Activated CD8-positive, alpha-beta T cell treated with anti-CD3 and anti-CD28 coated beads for 36 hours (primary cell): ENCODE data around the gene CTDSP2. TPM values are rescaled to one million over a fixed set of nuclear protein-coding genes. Genes with fewer than 3 reads are reported as not detected.
"Not testable (repeated sequence)": the region's sequence is repeated elsewhere in the genome, so short reads cannot be mapped to it uniquely, and the experiment has no call there.

Experiments
- ATAC-seq: fragments of 200-7000 bp; cut with Tn5 transposase; one replicate; pipeline ENCODE4 v1.10.0; 2021; ENCODE audit warnings: mild to moderate bottlenecking, moderate library complexity
- CTCF ChIA-PET: fragments of 350-600 bp; sonication (Branson Sonifier 250); formaldehyde crosslinking; loops from one replicate; lab custom pipeline; 2021; ENCODE audit warnings: antibody characterized with exemption; lab: Charles Lee
- POLR2A ChIA-PET: fragments of 350-600 bp; sonication (Branson Sonifier 250); formaldehyde crosslinking; loops from one replicate; lab custom pipeline; 2021; ENCODE audit warnings: antibody characterized with exemption; lab: Charles Lee
- DNase-seq: peaks from one replicate; pipeline ENCODE4 v3.0.0-alpha.2; 2020
- H3K27ac Mint-ChIP-seq: one replicate; pipeline ENCODE4 v1.8.0; 2021; ENCODE audit warnings: mild to moderate bottlenecking, mixed read lengths
- H3K27me3 Mint-ChIP-seq: one replicate; pipeline ENCODE4 v1.8.0; 2021; ENCODE audit warnings: mixed read lengths
- H3K36me3 Mint-ChIP-seq: one replicate; pipeline ENCODE4 v1.8.0; 2021; ENCODE audit warnings: low read depth, mixed read lengths
- H3K4me1 Mint-ChIP-seq: one replicate; pipeline ENCODE4 v1.8.0; 2021; ENCODE audit warnings: low read depth, mixed read lengths
- H3K4me3 Mint-ChIP-seq: one replicate; pipeline ENCODE4 v1.8.0; 2021; ENCODE audit warnings: mild to moderate bottlenecking, moderate library complexity, mixed read lengths
- H3K9me3 Mint-ChIP-seq: one replicate; pipeline ENCODE4 v1.8.0; 2021; ENCODE audit warnings: mixed read lengths
- CTCF ChIP-seq: fragments of 200-600 bp; IDR thresholded peaks from one replicate; pipeline ENCODE4 v1.8.0; 2022; ENCODE audit warnings: antibody characterized with exemption, mild to moderate bottlenecking
- intact Hi-C: fragments of 100-400 bp; cut with micrococcal nuclease; formaldehyde crosslinking; loops from one replicate; pipeline ENCODE4 v1.10.0; 2022
- total RNA-seq, 2 experiments: library from RNA; stranded (reverse); gene quantifications; one replicate each; pipeline ENCODE4 v1.2.3, GENCODE V29; 2021

CTDSP2 gene
- total RNA-seq, 2 experiments from 2014 or later: 67.1 to 67.2 TPM

- H3K4me3 Mint-ChIP-seq, H3K36me3 Mint-ChIP-seq, DNase-seq, intact Hi-C loops, H3K27me3 Mint-ChIP-seq, H3K4me1 Mint-ChIP-seq, ATAC-seq, POLR2A ChIA-PET, H3K9me3 Mint-ChIP-seq, H3K27ac Mint-ChIP-seq: not testable (repeated sequence)
- CTCF ChIA-PET: interaction anchor here (0.8 to 6.2 kb wide), 6 partner anchors 8 to 87 kb away, joined by 3 to 52 read pairs (median 5); no protein-coding TSS in a partner anchor
These were observed 28.6 kb downstream of the CTDSP2 start for GRCh38 chr12:57817990-57818331.

- POLR2A ChIA-PET: interaction anchor here (0.9 to 1.6 kb wide), 2 partner anchors 18 to 34 kb away, joined by 3 to 6 read pairs; partner anchors contain the start of gene TSFM
- Mint-ChIP-seq H3K36me3 (peaks cover 2% of the 10 kb centered on the region), H3K27me3 (no peaks in the 10 kb centered on the region), H3K9me3 (no peaks in the 10 kb centered on the region), H3K4me1 (no peaks in the 10 kb centered on the region), H3K4me3 (no peak overlapping the region), H3K27ac (no peak overlapping the region)
- ATAC-seq (no peak), DNase-seq (no peak)
- TF ChIP-seq CTCF: no peak
- intact Hi-C loops: no loop called here
- CTCF ChIA-PET: interaction anchor here (0.8 to 6.2 kb wide), 8 partner anchors 8 to 87 kb away, joined by 3 to 52 read pairs (median 4); partner anchors contain the start of gene TSFM
These were observed 29.1 kb downstream of the CTDSP2 start for GRCh38 chr12:57817261-57817989.

GRCh38 chr12:57816855-57817151 lies 29.7 kb downstream of the CTDSP2 start:
- Mint-ChIP-seq H3K27ac (no peak overlapping the region), H3K27me3 (no peaks in the 10 kb centered on the region), H3K9me3 (no peaks in the 10 kb centered on the region), H3K4me3 (no peak overlapping the region), H3K36me3 (no peaks in the 10 kb centered on the region), H3K4me1 (no peaks in the 10 kb centered on the region)
- ChIA-PET POLR2A (interaction anchor here (0.9 to 1.6 kb wide), 2 partner anchors 17 to 34 kb away, joined by 3 to 6 read pairs; partner anchors contain the start of gene TSFM), CTCF (interaction anchor here (1.3 to 6.2 kb wide), 6 partner anchors 9 to 88 kb away, joined by 3 to 52 read pairs (median 5); partner anchors contain the start of gene TSFM)
- intact Hi-C loops: no loop called here
- ATAC-seq (no peak), DNase-seq (no peak)
- no peak for TF ChIP-seq CTCF

- no peaks in the 10 kb centered on the region for H3K36me3 Mint-ChIP-seq
- H3K27me3 Mint-ChIP-seq: no peaks in the 10 kb centered on the region
- no peak for DNase-seq
- ChIA-PET CTCF (interaction anchor here (1.0 to 6.2 kb wide), 7 partner anchors 9 to 88 kb away, joined by 3 to 52 read pairs (median 4); partner anchors contain the start of gene TSFM), POLR2A (interaction anchor here (0.9 to 1.6 kb wide), 2 partner anchors 17 to 33 kb away, joined by 3 to 6 read pairs; partner anchors contain the start of gene TSFM)
- no peaks in the 10 kb centered on the region for H3K4me1 Mint-ChIP-seq
- H3K27ac Mint-ChIP-seq: no peak overlapping the region
- no peak overlapping the region for H3K4me3 Mint-ChIP-seq
- intact Hi-C loops: no loop called here
- ATAC-seq: no peak
- TF ChIP-seq CTCF: no peak
- no peaks in the 10 kb centered on the region for H3K9me3 Mint-ChIP-seq
These were observed 30.3 kb downstream of the CTDSP2 start for GRCh38 chr12:57816001-57816854.

GRCh38 chr12:57815177-57816000 lies 31.1 kb downstream of the CTDSP2 start:
- CTCF ChIA-PET: interaction anchor here (0.8 to 6.2 kb wide), 5 partner anchors 14 to 89 kb away, joined by 3 to 52 read pairs (median 3); no protein-coding TSS in a partner anchor
- intact Hi-C loops: no loop called here
- H3K27ac Mint-ChIP-seq: no peak overlapping the region
- no peaks in the 10 kb centered on the region for H3K4me1 Mint-ChIP-seq
- no peak overlapping the region for H3K4me3 Mint-ChIP-seq
- no peaks in the 10 kb centered on the region for H3K9me3 Mint-ChIP-seq
- no peak for TF ChIP-seq CTCF
- POLR2A ChIA-PET: no interaction called here
- ATAC-seq: no peak
- no peaks in the 10 kb centered on the region for H3K27me3 Mint-ChIP-seq
- no peak for DNase-seq
- H3K36me3 Mint-ChIP-seq: no peaks in the 10 kb centered on the region
